OCI-LY7 (cell line): ENCODE data around the gene TOM1L2. TPM values are rescaled to one million over a fixed set of nuclear protein-coding genes. Genes with fewer than 3 reads are reported as not detected.

Source experiments
- BruUV-seq: library from RNA; stranded (reverse); fragments of 400-500 nt; replicated peaks from 2 replicates; lab custom pipeline; 2021; lab: Mats Ljungman, UMichigan
- CTCF ChIA-PET: fragments of 300-600 bp; sonication (Branson Sonifier 250); formaldehyde crosslinking; loops from one replicate; lab custom pipeline; 2022; ENCODE audit warnings: antibody characterized with exemption; ENCODE audit not compliant: unreplicated experiment; lab: Charles Lee
- POLR2A ChIA-PET: fragments of 300-600 bp; sonication (Branson Sonifier 250); formaldehyde crosslinking; loops from one replicate; lab custom pipeline; 2022; ENCODE audit warnings: antibody characterized with exemption; lab: Charles Lee
- DNase-seq: peaks from one replicate; pipeline ENCODE4 v3.0.0-alpha.2; 2015; ENCODE audit warnings: low spot score
- H2AFZ ChIP-seq: fragments of 200-600 bp; sonication (generic), shearing (Covaris generic); 2 replicates; pipeline ENCODE4 v1.6.1; 2014; ENCODE audit warnings: mild to moderate bottlenecking, antibody characterized with exemption, low read length, moderate library complexity
- H3K27ac ChIP-seq: fragments of 200-600 bp; sonication (generic); 2 replicates; pipeline ENCODE4 v1.5.1; 2014; ENCODE audit warnings: mixed run types, low read depth, mild to moderate bottlenecking, moderate library complexity, low read length, inconsistent platforms; ENCODE audit not compliant: poor library complexity, severe bottlenecking
- H3K36me3 ChIP-seq: fragments of 200-600 bp; sonication (generic); 2 replicates; pipeline ENCODE4 v1.6.1; 2014; ENCODE audit warnings: mild to moderate bottlenecking, antibody characterized with exemption, low read length, moderate library complexity, mixed read lengths; ENCODE audit not compliant: insufficient read depth
- H3K4me1 ChIP-seq: fragments of 200-600 bp; sonication (generic); 2 replicates; pipeline ENCODE4 v1.5.1; 2014; ENCODE audit warnings: mild to moderate bottlenecking, low read length; ENCODE audit not compliant: insufficient read depth, poor library complexity, severe bottlenecking
- H3K4me2 ChIP-seq: fragments of 200-600 bp; sonication (generic); 2 replicates; pipeline ENCODE4 v1.6.1; 2014; ENCODE audit warnings: mild to moderate bottlenecking, low read length
- H3K4me3 ChIP-seq: fragments of 200-600 bp; sonication (generic); 2 replicates; pipeline ENCODE4 v1.5.1; 2014; ENCODE audit warnings: mild to moderate bottlenecking, low read depth, low read length; ENCODE audit not compliant: poor library complexity, severe bottlenecking
- H3K79me2 ChIP-seq: fragments of 200-600 bp; sonication (generic); 2 replicates; pipeline ENCODE4 v1.6.1; 2016; ENCODE audit warnings: low read depth, mild to moderate bottlenecking, low read length, moderate library complexity, mixed read lengths; ENCODE audit not compliant: insufficient read depth
- H3K9me2 ChIP-seq: fragments of 200-600 bp; sonication (generic); 2 replicates; pipeline ENCODE4 v1.6.1; 2016; ENCODE audit warnings: mild to moderate bottlenecking, low read length, mixed read lengths; ENCODE audit not compliant: insufficient read depth
- H3K9me3 ChIP-seq: fragments of 200-600 bp; sonication (generic); 2 replicates; pipeline ENCODE4 v1.6.1; 2014; ENCODE audit warnings: mild to moderate bottlenecking, mixed run types, low read length, mixed read lengths
- H4K20me1 ChIP-seq: fragments of 200-600 bp; sonication (generic); 2 replicates; pipeline ENCODE4 v1.6.1; 2014; ENCODE audit warnings: mild to moderate bottlenecking, antibody characterized with exemption, low read length, moderate library complexity, mixed read lengths; ENCODE audit not compliant: insufficient read depth
- CTCF ChIP-seq: fragments of 200-600 bp; sonication (generic); conservative IDR thresholded peaks from 2 replicates; pipeline ENCODE4 v1.5.1; 2014; ENCODE audit warnings: mild to moderate bottlenecking, antibody characterized with exemption, low read length, moderate library complexity, mixed read lengths
- EZH2phosphoT487 ChIP-seq: fragments of 200-600 bp; sonication (generic); IDR thresholded peaks from 2 replicates; pipeline ENCODE4 v1.6.1; 2018; ENCODE audit warnings: low read depth, borderline replicate concordance, mild to moderate bottlenecking, mixed run types, antibody characterized with exemption, low read length, moderate library complexity, mixed read lengths
- intact Hi-C: fragments of 100-400 bp; cut with micrococcal nuclease; formaldehyde crosslinking; loops from one replicate; pipeline ENCODE4 v1.10.0; 2022; ENCODE audit not compliant: unreplicated experiment
- total RNA-seq, 2 experiments: library from RNA; depleted of rRNA in 1 of 2; stranded (reverse); fragments of >200 nt in 1 of 2; shearing (Covaris generic) in 1 of 2; gene quantifications; 2 replicates each; pipeline ENCODE4 v1.2.3, GENCODE V29; 2014 to 2022

The TOM1L2 gene
- total RNA-seq, 2 experiments from 2014 or later: 4.9 to 14.3 TPM

DNA sequence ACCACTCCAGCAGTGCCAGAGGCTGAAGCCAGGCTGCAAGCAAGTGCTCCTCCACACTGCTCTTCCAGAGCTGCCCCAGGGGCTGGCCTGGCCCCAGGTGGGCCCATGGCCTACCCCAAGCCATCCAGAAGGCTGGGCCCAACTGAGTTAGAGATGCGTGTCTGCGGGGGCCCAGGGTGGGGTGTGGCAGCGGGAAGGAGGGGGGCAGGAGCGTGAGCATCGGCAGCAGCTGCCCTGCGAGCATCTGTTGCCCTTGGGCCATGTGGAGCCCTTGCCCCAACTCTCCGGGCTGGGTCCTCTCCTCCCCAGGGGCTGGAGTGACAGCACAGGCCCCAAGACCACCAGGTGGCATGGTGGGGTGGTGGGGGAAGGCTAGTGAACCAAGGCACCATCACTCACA, 128.1 kb downstream of the TOM1L2 start:
- H3K27ac ChIP-seq: no peak overlapping the region
- no peaks in the 10 kb centered on the region for H3K9me3 ChIP-seq
- TF ChIP-seq EZH2phosphoT487: no peak
- TF ChIP-seq CTCF: no peak
- BruUV-seq: no TSS peak
- no peaks in the 10 kb centered on the region for H3K79me2 ChIP-seq
- H3K9me2 ChIP-seq: no peaks in the 10 kb centered on the region
- intact Hi-C loops: no loop called here
- no peaks in the 10 kb centered on the region for H4K20me1 ChIP-seq
- ChIA-PET POLR2A (no interaction called here), CTCF (no interaction called here)
- H3K36me3 ChIP-seq: no peaks in the 10 kb centered on the region
- no peak overlapping the region for H3K4me3 ChIP-seq
- DNase-seq: no peak
- peaks cover 30% of the 10 kb centered on the region for H3K4me1 ChIP-seq
- no peak overlapping the region for H3K4me2 ChIP-seq
- H2AFZ ChIP-seq: no peak overlapping the region

GRCh38 chr17:17843096-17843495, 129.1 kb downstream of the TOM1L2 start:
- TF ChIP-seq EZH2phosphoT487 (no peak), CTCF (no peak)
- H3K9me3 ChIP-seq: no peaks in the 10 kb centered on the region
- no TSS peak for BruUV-seq
- no peaks in the 10 kb centered on the region for H3K36me3 ChIP-seq
- no peaks in the 10 kb centered on the region for H3K79me2 ChIP-seq
- POLR2A ChIA-PET: no interaction called here
- no peaks in the 10 kb centered on the region for H4K20me1 ChIP-seq
- DNase-seq: no peak
- no peak overlapping the region for H3K4me3 ChIP-seq
- CTCF ChIA-PET: no interaction called here
- intact Hi-C loops: no loop called here
- peaks cover 32% of the 10 kb centered on the region for H3K4me1 ChIP-seq
- no peak overlapping the region for H3K4me2 ChIP-seq
- no peak overlapping the region for H3K27ac ChIP-seq
- no peak overlapping the region for H2AFZ ChIP-seq
- H3K9me2 ChIP-seq: no peaks in the 10 kb centered on the region

GRCh38 chr17:17842111-17842876, 129.9 kb downstream of the TOM1L2 start:
- DNase-seq: no peak
- Histone ChIP-seq H3K4me3 (no peak overlapping the region), H3K4me1 (peaks cover 40% of the 10 kb centered on the region), H3K27ac (no peak overlapping the region), H2AFZ (no peak overlapping the region), H3K4me2 (no peak overlapping the region), H4K20me1 (no peaks in the 10 kb centered on the region), H3K79me2 (no peaks in the 10 kb centered on the region), H3K36me3 (no peaks in the 10 kb centered on the region), H3K9me3 (no peaks in the 10 kb centered on the region), H3K9me2 (no peaks in the 10 kb centered on the region)
- no peak for TF ChIP-seq EZH2phosphoT487
- no peak for TF ChIP-seq CTCF
- intact Hi-C loops: no loop called here
- no TSS peak for BruUV-seq
- ChIA-PET CTCF (no interaction called here), POLR2A (no interaction called here)
